Measurements from ENCODE around the gene CYP2A7.
"Not testable (repeated sequence)": the region's sequence is repeated elsewhere in the genome, so short reads cannot be mapped to it uniquely, and the experiment has no call there.

Gene CYP2A7

DNA sequence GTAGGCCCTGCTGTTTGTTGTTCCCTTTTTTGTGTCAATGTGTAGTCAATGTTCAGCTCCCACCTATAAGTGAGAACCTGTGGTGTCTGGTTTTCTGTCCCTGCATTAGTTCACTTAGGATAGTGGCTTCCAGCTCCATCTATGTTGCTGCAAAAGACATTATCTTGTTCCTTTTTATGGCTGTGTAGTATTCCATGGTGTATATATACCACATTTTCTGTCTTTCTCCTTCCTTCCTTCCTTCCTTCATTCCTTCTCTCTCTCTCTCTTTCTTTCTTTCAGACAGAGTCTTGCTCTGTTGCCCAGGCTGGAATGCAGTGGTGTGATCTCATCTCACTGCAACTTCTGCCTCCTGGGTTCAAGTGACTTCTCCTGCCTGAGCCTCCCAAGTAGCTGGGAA is 52.8 kb downstream of the CYP2A7 start:
- H3K4me1 ChIP-seq (ENCODE audit: control insufficient read depth in 2 of 2, insufficient read depth in 2 of 2, low read length in 2 of 2): peaks cover 10 to 18% of the 10 kb centered on the region in 2 donors

GRCh38 chr19:40827386-40828247 is 54.4 kb downstream of the CYP2A7 start:
- no peak overlapping the region for H3K27ac ChIP-seq (ENCODE audit: low read depth in 2 of 2, low read length in 2 of 2)
- no peaks in the 10 kb centered on the region for H3K9me3 ChIP-seq (ENCODE audit: control insufficient read depth in 2 of 2, low read length in 2 of 2)
- peaks cover 2 to 4% of the 10 kb centered on the region in 2 donors for H3K36me3 ChIP-seq (ENCODE audit: control insufficient read depth in 2 of 2, insufficient read depth in 2 of 2, low read length in 2 of 2)
- H3K4me1 ChIP-seq (ENCODE audit: control insufficient read depth in 2 of 2, insufficient read depth in 2 of 2, low read length in 2 of 2): peaks cover 10 to 16% of the 10 kb centered on the region in 2 donors
- no peak overlapping the region for H3K4me3 ChIP-seq (ENCODE audit: low read length in 2 of 2)
- H3K27me3 ChIP-seq (ENCODE audit: control insufficient read depth in 2 of 2, insufficient read depth in 2 of 2, low read length in 2 of 2): no peaks in the 10 kb centered on the region
- no peak overlapping the region for H3K9ac ChIP-seq (ENCODE audit: low read depth in 1 of 2, low read length in 2 of 2)

More for the DNA sequence above, 52.8 kb downstream of the CYP2A7 start:
- H3K27ac ChIP-seq (ENCODE audit: low read depth in 2 of 2, low read length in 2 of 2): no peak overlapping the region
- H3K36me3 ChIP-seq (ENCODE audit: control insufficient read depth in 2 of 2, insufficient read depth in 2 of 2, low read length in 2 of 2): peaks cover 2 to 4% of the 10 kb centered on the region in 2 donors
- no peaks in the 10 kb centered on the region for H3K9me3 ChIP-seq (ENCODE audit: control insufficient read depth in 2 of 2, low read length in 2 of 2)
- no peaks in the 10 kb centered on the region for H3K27me3 ChIP-seq (ENCODE audit: control insufficient read depth in 2 of 2, insufficient read depth in 2 of 2, low read length in 2 of 2)
- H3K9ac ChIP-seq (ENCODE audit: low read depth in 1 of 2, low read length in 2 of 2): no peak overlapping the region
- H3K4me3 ChIP-seq (ENCODE audit: low read length in 2 of 2): no peak overlapping the region

DNA sequence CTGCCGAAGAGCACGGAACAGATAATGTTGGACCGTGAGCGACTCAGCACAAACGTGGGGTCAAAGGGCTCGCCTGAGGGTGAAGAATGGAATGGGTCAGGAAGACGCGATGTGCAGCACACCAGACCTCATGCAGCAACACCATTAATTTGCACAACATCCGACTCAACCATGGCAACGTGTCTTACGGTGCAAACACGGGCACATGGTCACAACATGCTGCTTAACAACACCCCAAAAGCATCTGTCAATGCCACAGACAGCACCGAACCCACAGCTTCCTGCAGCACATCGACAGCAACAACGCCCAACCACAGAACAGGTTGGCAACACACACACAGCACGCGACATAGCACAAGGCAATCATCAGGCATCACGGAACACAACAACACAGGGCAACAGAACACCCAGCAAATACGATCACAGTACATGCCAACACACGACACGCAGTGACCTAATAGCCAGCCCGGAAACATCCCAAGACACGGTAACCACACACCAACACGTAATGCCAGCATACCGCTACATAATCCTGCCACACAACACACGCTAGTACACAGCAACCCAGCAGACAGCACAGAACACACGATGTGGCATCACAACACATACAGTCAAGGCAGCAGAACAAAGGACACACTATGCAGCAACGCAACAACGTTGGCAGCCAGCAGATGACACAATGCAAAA is 55.2 kb downstream of the CYP2A7 start:
- H3K9me3 ChIP-seq (ENCODE audit: control insufficient read depth in 2 of 2, low read length in 2 of 2); H3K4me3 ChIP-seq (ENCODE audit: low read length in 2 of 2); H3K36me3 ChIP-seq (ENCODE audit: control insufficient read depth in 2 of 2, insufficient read depth in 2 of 2, low read length in 2 of 2); H3K9ac ChIP-seq (ENCODE audit: low read depth in 1 of 2, low read length in 2 of 2); H3K27ac ChIP-seq (ENCODE audit: low read depth in 2 of 2, low read length in 2 of 2); H3K27me3 ChIP-seq (ENCODE audit: control insufficient read depth in 2 of 2, insufficient read depth in 2 of 2, low read length in 2 of 2); H3K4me1 ChIP-seq (ENCODE audit: control insufficient read depth in 2 of 2, insufficient read depth in 2 of 2, low read length in 2 of 2): not testable (repeated sequence)

DNA sequence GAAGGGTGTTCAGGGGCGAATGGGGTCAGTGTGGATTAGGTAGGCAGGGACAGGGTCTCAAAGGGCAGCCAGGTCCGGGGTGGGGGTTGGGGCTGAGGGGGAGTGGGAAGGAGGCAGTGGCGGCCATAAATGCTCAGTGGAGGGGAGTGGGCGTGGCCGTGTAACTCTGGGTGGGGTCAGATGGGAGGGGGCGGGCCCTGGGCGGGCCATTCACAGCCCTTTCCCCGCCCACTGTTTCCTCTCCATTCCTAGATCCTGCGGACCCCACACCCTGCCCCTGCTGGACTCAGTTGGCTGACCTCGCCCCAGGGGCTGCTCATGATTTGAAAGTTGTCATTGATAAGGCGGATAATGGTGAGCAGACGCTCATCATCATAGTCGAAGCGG is 55.7 kb downstream of the CYP2A7 start:
- H3K27me3 ChIP-seq (ENCODE audit: control insufficient read depth in 2 of 2, insufficient read depth in 2 of 2, low read length in 2 of 2); H3K4me1 ChIP-seq (ENCODE audit: control insufficient read depth in 2 of 2, insufficient read depth in 2 of 2, low read length in 2 of 2); H3K27ac ChIP-seq (ENCODE audit: low read depth in 2 of 2, low read length in 2 of 2); H3K36me3 ChIP-seq (ENCODE audit: control insufficient read depth in 2 of 2, insufficient read depth in 2 of 2, low read length in 2 of 2); H3K9me3 ChIP-seq (ENCODE audit: control insufficient read depth in 2 of 2, low read length in 2 of 2); H3K4me3 ChIP-seq (ENCODE audit: low read length in 2 of 2); H3K9ac ChIP-seq (ENCODE audit: low read depth in 1 of 2, low read length in 2 of 2): not testable (repeated sequence)

DNA sequence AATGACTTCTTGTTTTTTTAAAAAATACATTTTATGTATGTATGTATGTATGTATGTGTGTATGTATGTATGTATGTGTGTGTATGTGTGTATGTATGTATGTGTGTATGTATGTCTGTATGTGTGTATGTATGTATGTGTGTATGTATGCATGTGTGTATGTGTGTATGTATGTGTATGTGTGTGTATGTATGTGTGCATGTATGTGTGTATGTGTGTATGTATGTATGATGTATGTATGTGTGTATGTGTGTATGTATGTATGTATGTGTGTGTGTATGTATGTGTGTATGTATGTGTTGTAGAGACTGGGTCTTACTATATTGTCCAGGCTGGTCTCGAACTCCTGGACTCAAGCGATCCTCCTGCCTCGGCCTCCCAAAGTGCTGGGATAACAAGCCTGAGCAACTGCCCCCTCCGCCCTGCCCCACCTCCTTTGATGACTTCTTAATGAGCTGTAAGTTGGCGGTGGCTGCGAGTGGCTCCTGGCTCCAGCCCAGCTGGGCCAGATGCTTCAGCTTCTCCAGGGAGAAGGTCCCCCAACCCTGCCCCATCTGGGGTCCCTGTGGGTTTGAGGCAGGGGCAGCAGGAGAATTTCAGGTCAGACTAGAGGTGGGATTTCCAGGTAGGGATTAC is 56.5 kb downstream of the CYP2A7 start:
- not testable (repeated sequence) for H3K4me3 ChIP-seq (ENCODE audit: low read length in 2 of 2)

More for the DNA sequence above, 56.5 kb downstream of the CYP2A7 start:
- H3K27me3 ChIP-seq (ENCODE audit: control insufficient read depth in 2 of 2, insufficient read depth in 2 of 2, low read length in 2 of 2); H3K9me3 ChIP-seq (ENCODE audit: control insufficient read depth in 2 of 2, low read length in 2 of 2); H3K4me1 ChIP-seq (ENCODE audit: control insufficient read depth in 2 of 2, insufficient read depth in 2 of 2, low read length in 2 of 2); H3K9ac ChIP-seq (ENCODE audit: low read depth in 1 of 2, low read length in 2 of 2); H3K36me3 ChIP-seq (ENCODE audit: control insufficient read depth in 2 of 2, insufficient read depth in 2 of 2, low read length in 2 of 2); H3K27ac ChIP-seq (ENCODE audit: low read depth in 2 of 2, low read length in 2 of 2): not testable (repeated sequence)
